GM12892 (cell line): ENCODE data around the gene IFNG-AS1.

Experiments used
- POLR2A ChIP-seq: IDR thresholded peaks from 2 replicates; pipeline ENCODE4 v1.6.1; 2011; ENCODE audit warnings: low read depth, low read length, control low read depth
- POLR2AphosphoS5 ChIP-seq: IDR thresholded peaks from 2 replicates; pipeline ENCODE4 v1.6.1; 2011; ENCODE audit warnings: low read depth, low read length, control low read depth
- TAF1 ChIP-seq: IDR thresholded peaks from 2 replicates; pipeline ENCODE4 v1.6.1; 2011; ENCODE audit warnings: low read depth, mild to moderate bottlenecking, control low read depth, low read length, borderline replicate concordance

GRCh38 chr12:67969134-67969802 lies 20.0 kb upstream of the IFNG-AS1 start:
- TF ChIP-seq POLR2AphosphoS5 = no peak
- no peak for TF ChIP-seq POLR2A
- no peak for TF ChIP-seq TAF1
